CD8-positive, alpha-beta memory T cell (primary cell): ENCODE measurements around the gene C2orf72. TPM values are rescaled to one million over a fixed set of nuclear protein-coding genes. Genes with fewer than 3 reads are reported as not detected.
"Not testable (repeated sequence)": the region's sequence is repeated elsewhere in the genome, so short reads cannot be mapped to it uniquely, and the experiment has no call there.

Experiments
- CTCF ChIA-PET: fragments of 350-600 bp; sonication (Branson Sonifier 250); formaldehyde crosslinking; loops from one replicate; lab custom pipeline; 2021; ENCODE audit warnings: antibody characterized with exemption; lab: Charles Lee
- POLR2A ChIA-PET: fragments of 350-600 bp; sonication (Branson Sonifier 250); formaldehyde crosslinking; loops from one replicate; lab custom pipeline; 2021; ENCODE audit warnings: antibody characterized with exemption; lab: Charles Lee
- DNase-seq, 5 donors: peaks; one replicate each; pipeline versions ENCODE4 v3.0.0 to v3.0.0-alpha.2; 2020 to 2022; ENCODE audit warnings: mixed read lengths in 1 of 5
- H3K27ac ChIP-seq: one replicate; pipeline ENCODE4 v1.7.0; 2013; ENCODE audit warnings: low read depth, mild to moderate bottlenecking, low read length, moderate library complexity
- H3K27me3 ChIP-seq: 2 replicates; pipeline ENCODE4 v1.7.0; 2013; ENCODE audit warnings: low read length, mild to moderate bottlenecking; ENCODE audit not compliant: insufficient read depth, poor library complexity, severe bottlenecking
- H3K36me3 ChIP-seq: 2 replicates; pipeline ENCODE4 v1.7.0; 2013; ENCODE audit warnings: mild to moderate bottlenecking, low read length, moderate library complexity; ENCODE audit not compliant: insufficient read depth
- H3K4me1 ChIP-seq: 2 replicates; pipeline ENCODE4 v1.7.0; 2013; ENCODE audit warnings: mild to moderate bottlenecking, low read length, moderate library complexity; ENCODE audit not compliant: insufficient read depth
- H3K4me3 ChIP-seq: 2 replicates; pipeline ENCODE4 v1.7.0; 2013; ENCODE audit warnings: mild to moderate bottlenecking, low read length
- H3K9me3 ChIP-seq: 2 replicates; pipeline ENCODE4 v1.7.0; 2013; ENCODE audit warnings: mild to moderate bottlenecking, low read length
- H3K27ac Mint-ChIP-seq, 8 donors: one replicate each; pipeline ENCODE4 v1.8.0; 2020 to 2021; ENCODE audit warnings: mixed read lengths in 8 of 8, mild to moderate bottlenecking in 6 of 8, inconsistent platforms in 3 of 8, moderate library complexity in 3 of 8
- H3K27me3 Mint-ChIP-seq, 2 donors: one replicate each; pipeline ENCODE4 v1.8.0; 2020 to 2021; ENCODE audit warnings: mixed read lengths in 2 of 2, mild to moderate bottlenecking in 1 of 2, moderate library complexity in 1 of 2
- H3K36me3 Mint-ChIP-seq, 3 donors: one replicate each; pipeline ENCODE4 v1.8.0; 2020 to 2021; ENCODE audit warnings: mixed read lengths in 3 of 3, inconsistent platforms in 1 of 3, mild to moderate bottlenecking in 1 of 3
- H3K4me1 Mint-ChIP-seq, 3 donors: one replicate each; pipeline ENCODE4 v1.8.0; 2020 to 2021; ENCODE audit warnings: mixed read lengths in 3 of 3, inconsistent platforms in 1 of 3, mild to moderate bottlenecking in 1 of 3
- H3K4me3 Mint-ChIP-seq, 7 donors: one replicate each; pipeline ENCODE4 v1.8.0; 2020 to 2021; ENCODE audit warnings: mixed read lengths in 7 of 7, mild to moderate bottlenecking in 6 of 7, moderate library complexity in 4 of 7, inconsistent platforms in 2 of 7
- H3K9me3 Mint-ChIP-seq, 5 donors: one replicate each; pipeline ENCODE4 v1.8.0; 2020 to 2022; ENCODE audit warnings: mixed read lengths in 5 of 5, mild to moderate bottlenecking in 3 of 5, moderate library complexity in 2 of 5, inconsistent platforms in 1 of 5
- polyA plus RNA-seq: library from polyadenylated mRNA; unstranded; fragments of 300-500 nt; fragmentation: Illumina TruSeq; gene quantifications from one replicate; pipeline ENCODE4 v1.2.3, GENCODE V29; 2021
- total RNA-seq, 2 experiments: library from RNA; stranded (reverse); gene quantifications; one replicate each; pipeline ENCODE4 v1.2.3, GENCODE V29; 2021

The C2orf72 gene
- total and polyA plus RNA-seq, 3 experiments from 2014 or later, result 0.18 TPM; not detected in 2

- Histone ChIP-seq H3K9me3 (no peaks in the 10 kb centered on the region), H3K4me1 (no peaks in the 10 kb centered on the region), H3K27ac (no peak overlapping the region), H3K4me3 (no peak overlapping the region), H3K36me3 (no peaks in the 10 kb centered on the region), H3K27me3 (peaks cover 7% of the 10 kb centered on the region)
- peaks cover 0 to 6% (median 0%) of the 10 kb centered on the region in 5 donors for H3K9me3 Mint-ChIP-seq
- H3K27me3 Mint-ChIP-seq, result peaks cover 41 to 75% of the 10 kb centered on the region in 2 donors
- H3K27ac Mint-ChIP-seq, result no peak overlapping the region
- no peak for DNase-seq
- peaks cover 0 to 7% (median 2%) of the 10 kb centered on the region in 3 donors for H3K36me3 Mint-ChIP-seq
- H3K4me3 Mint-ChIP-seq, result no peak overlapping the region
- ChIA-PET POLR2A (no interaction called here), CTCF (interaction anchor here (1.4 kb wide), 1 partner anchor 12 kb away, joined by 4 read pairs; no protein-coding TSS in a partner anchor)
- H3K4me1 Mint-ChIP-seq, result no peaks in the 10 kb centered on the region
Observed at GRCh38 chr2:230998882-230999281, 38.4 kb upstream of the C2orf72 start.

- Histone ChIP-seq H3K27me3 (peaks cover 7% of the 10 kb centered on the region), H3K9me3 (no peaks in the 10 kb centered on the region), H3K36me3 (no peaks in the 10 kb centered on the region), H3K4me3 (no peak overlapping the region), H3K4me1 (no peaks in the 10 kb centered on the region), H3K27ac (no peak overlapping the region)
- CTCF ChIA-PET, result interaction anchor here (1.4 kb wide), 1 partner anchor 12 kb away, joined by 4 read pairs; no protein-coding TSS in a partner anchor
- Mint-ChIP-seq H3K36me3 (peaks cover 0 to 7% (median 2%) of the 10 kb centered on the region in 3 donors), H3K27me3 (peaks cover 35 to 69% of the 10 kb centered on the region in 2 donors), H3K4me1 (no peaks in the 10 kb centered on the region), H3K27ac (no peak overlapping the region), H3K4me3 (no peak overlapping the region), H3K9me3 (peaks cover 0 to 6% (median 0%) of the 10 kb centered on the region in 5 donors)
- POLR2A ChIA-PET, result no interaction called here
- no peak for DNase-seq
Observed at GRCh38 chr2:230999477-230999876, 37.8 kb upstream of the C2orf72 start.

GRCh38 chr2:231000211-231000904, 37.0 kb upstream of the C2orf72 start:
- no peak overlapping the region for H3K27ac ChIP-seq
- POLR2A ChIA-PET, result no interaction called here
- no peaks in the 10 kb centered on the region for H3K36me3 ChIP-seq
- Mint-ChIP-seq H3K27ac (no peak overlapping the region), H3K27me3 (peaks cover 34 to 62% of the 10 kb centered on the region in 2 donors), H3K4me3 (no peak overlapping the region), H3K36me3 (peaks cover 0 to 13% (median 2%) of the 10 kb centered on the region in 3 donors), H3K4me1 (peaks cover 0 to 2% (median 0%) of the 10 kb centered on the region in 3 donors), H3K9me3 (peaks cover 0 to 8% (median under 1%) of the 10 kb centered on the region in 5 donors)
- peaks cover 7% of the 10 kb centered on the region for H3K27me3 ChIP-seq
- no peaks in the 10 kb centered on the region for H3K9me3 ChIP-seq
- no peak for DNase-seq
- H3K4me1 ChIP-seq, result no peaks in the 10 kb centered on the region
- no peak overlapping the region for H3K4me3 ChIP-seq
- CTCF ChIA-PET, result no interaction called here

GRCh38 chr2:231001036-231001435, 36.3 kb upstream of the C2orf72 start:
- peaks cover 0 to 16% (median 2%) of the 10 kb centered on the region in 3 donors for H3K36me3 Mint-ChIP-seq
- Histone ChIP-seq H3K9me3 (no peaks in the 10 kb centered on the region), H3K4me1 (no peaks in the 10 kb centered on the region), H3K27me3 (peaks cover 7% of the 10 kb centered on the region), H3K4me3 (no peak overlapping the region), H3K36me3 (no peaks in the 10 kb centered on the region), H3K27ac (no peak overlapping the region)
- peaks cover 0 to 5% (median 2%) of the 10 kb centered on the region in 3 donors for H3K4me1 Mint-ChIP-seq
- ChIA-PET POLR2A (no interaction called here), CTCF (no interaction called here)
- H3K9me3 Mint-ChIP-seq, result peaks cover 0 to 8% (median 3%) of the 10 kb centered on the region in 5 donors
- no peak overlapping the region for H3K27ac Mint-ChIP-seq
- no peak for DNase-seq
- no peak overlapping the region for H3K4me3 Mint-ChIP-seq
- peaks cover 32 to 58% of the 10 kb centered on the region in 2 donors for H3K27me3 Mint-ChIP-seq

- peaks cover 0 to 16% (median 2%) of the 10 kb centered on the region in 3 donors for H3K36me3 Mint-ChIP-seq
- peaks cover 0 to 5% (median 2%) of the 10 kb centered on the region in 3 donors for H3K4me1 Mint-ChIP-seq
- POLR2A ChIA-PET, result interaction anchor here (0.6 kb wide), 1 partner anchor 188 kb away, joined by 3 read pairs; no protein-coding TSS in a partner anchor
- CTCF ChIA-PET, result interaction anchor here (1.3 kb wide), 1 partner anchor 178 kb away, joined by 4 read pairs; no protein-coding TSS in a partner anchor
- H3K27me3 ChIP-seq, result peaks cover 7% of the 10 kb centered on the region
- no peaks in the 10 kb centered on the region for H3K4me1 ChIP-seq
- no peak overlapping the region for H3K4me3 ChIP-seq
- peaks cover 25 to 53% of the 10 kb centered on the region in 2 donors for H3K27me3 Mint-ChIP-seq
- H3K9me3 ChIP-seq, result no peaks in the 10 kb centered on the region
- DNase-seq, result no peak
- H3K27ac Mint-ChIP-seq, result no peak overlapping the region
- H3K36me3 ChIP-seq, result no peaks in the 10 kb centered on the region
- no peak overlapping the region for H3K4me3 Mint-ChIP-seq
- H3K9me3 Mint-ChIP-seq, result peaks cover 0 to 6% (median 3%) of the 10 kb centered on the region in 5 donors
- no peak overlapping the region for H3K27ac ChIP-seq
Observed at GRCh38 chr2:231001921-231002320, 35.4 kb upstream of the C2orf72 start.

GRCh38 chr2:231002641-231003040, 34.7 kb upstream of the C2orf72 start:
- CTCF ChIA-PET, result interaction anchor here (1.3 kb wide), 1 partner anchor 178 kb away, joined by 4 read pairs; no protein-coding TSS in a partner anchor
- Mint-ChIP-seq H3K9me3 (peaks cover 0 to 3% (median 3%) of the 10 kb centered on the region in 5 donors), H3K27ac (peak overlapping the region in 1 of 8 donors; percentile 38), H3K4me3 (no peak overlapping the region), H3K36me3 (peaks cover 0 to 12% (median 0%) of the 10 kb centered on the region in 3 donors), H3K27me3 (peaks cover 25 to 49% of the 10 kb centered on the region in 2 donors), H3K4me1 (peaks cover 0 to 5% (median 2%) of the 10 kb centered on the region in 3 donors)
- H3K9me3 ChIP-seq, result no peaks in the 10 kb centered on the region
- no peaks in the 10 kb centered on the region for H3K4me1 ChIP-seq
- H3K27ac ChIP-seq, result no peak overlapping the region
- POLR2A ChIA-PET, result no interaction called here
- H3K36me3 ChIP-seq, result no peaks in the 10 kb centered on the region
- no peak for DNase-seq
- H3K4me3 ChIP-seq, result no peak overlapping the region
- H3K27me3 ChIP-seq, result peaks cover 7% of the 10 kb centered on the region

GRCh38 chr2:231003186-231003585, 34.1 kb upstream of the C2orf72 start:
- H3K36me3 ChIP-seq, result no peaks in the 10 kb centered on the region
- POLR2A ChIA-PET, result no interaction called here
- no peaks in the 10 kb centered on the region for H3K9me3 ChIP-seq

GRCh38 chr2:231004930-231005329, 32.4 kb upstream of the C2orf72 start:
- H3K27me3 Mint-ChIP-seq, result peaks cover 25 to 30% of the 10 kb centered on the region in 2 donors
- CTCF ChIA-PET, result not testable (repeated sequence)

More at GRCh38 chr2:231003186-231003585, 34.1 kb upstream of the C2orf72 start:
- CTCF ChIA-PET, result interaction anchor here (1.3 kb wide), 1 partner anchor 179 kb away, joined by 4 read pairs; no protein-coding TSS in a partner anchor
- DNase-seq, result no peak
- Histone ChIP-seq H3K4me3 (no peak overlapping the region), H3K27me3 (peaks cover 7% of the 10 kb centered on the region), H3K27ac (no peak overlapping the region), H3K4me1 (no peaks in the 10 kb centered on the region)
- Mint-ChIP-seq H3K36me3 (peaks cover 0 to 12% (median 0%) of the 10 kb centered on the region in 3 donors), H3K9me3 (peaks cover 0 to 3% (median 3%) of the 10 kb centered on the region in 5 donors), H3K27ac (no peak overlapping the region), H3K4me1 (peaks cover 0 to 5% (median 2%) of the 10 kb centered on the region in 3 donors), H3K4me3 (no peak overlapping the region), H3K27me3 (peaks cover 25 to 45% of the 10 kb centered on the region in 2 donors)

More at GRCh38 chr2:231004930-231005329, 32.4 kb upstream of the C2orf72 start:
- DNase-seq, H3K4me3 ChIP-seq, H3K4me1 ChIP-seq, H3K4me1 Mint-ChIP-seq, H3K9me3 ChIP-seq, H3K9me3 Mint-ChIP-seq, POLR2A ChIA-PET, H3K27me3 ChIP-seq, H3K36me3 ChIP-seq, H3K27ac ChIP-seq: not testable (repeated sequence)
- Mint-ChIP-seq H3K4me3 (peak overlapping the region in 1 of 7 donors; percentile 33), H3K36me3 (peaks cover 0 to 12% (median 0%) of the 10 kb centered on the region in 3 donors), H3K27ac (peak overlapping the region in 1 of 8 donors; percentile 66)
